ENCODE measurements around the gene STK32C.

DNA sequence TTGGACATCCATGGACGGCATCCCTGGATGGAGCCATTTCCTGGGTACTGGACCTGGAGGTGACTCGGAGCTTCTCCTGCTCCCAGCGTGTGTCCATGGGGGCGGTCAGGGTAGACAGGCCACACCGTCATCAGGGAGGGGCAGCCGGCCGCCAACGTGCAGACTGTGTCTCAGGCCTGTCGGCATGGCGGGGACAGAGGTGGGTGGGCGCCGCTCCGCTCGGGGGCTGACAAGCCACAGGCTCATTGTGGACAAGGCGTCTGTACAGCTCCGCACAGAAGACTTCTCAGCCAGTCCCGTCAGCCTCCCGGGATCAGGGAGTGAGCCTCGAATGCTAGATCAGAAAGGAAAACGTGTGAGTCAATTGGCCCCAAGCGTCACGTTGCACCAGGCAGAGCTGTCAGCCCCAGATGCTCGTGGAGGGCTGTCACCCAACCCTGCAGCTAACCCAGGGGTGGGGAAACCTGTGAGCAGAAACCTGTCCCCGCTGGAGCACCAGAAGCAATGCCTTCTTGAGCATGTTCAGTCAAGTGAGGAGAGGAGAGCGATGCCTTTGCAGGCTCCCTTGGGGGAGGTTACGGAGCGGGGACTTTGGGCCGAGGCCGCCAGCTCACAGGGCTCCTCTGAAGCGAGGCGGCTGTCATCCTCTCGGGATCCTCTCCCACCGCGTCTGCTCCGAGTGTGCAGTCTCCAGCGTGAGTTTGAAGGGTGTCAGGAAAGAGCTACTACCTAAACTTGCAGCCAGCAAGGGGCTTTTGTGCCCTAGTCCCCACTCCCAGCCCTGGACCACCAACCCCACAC lies 137.0 kb downstream of the STK32C start:
- TF ChIP-seq CTCF (IDR thresholded peaks at IDR 0.05) (no peak), POLR2AphosphoS5 (IDR thresholded peaks at IDR 0.05) (no peak), POLR2A (IDR thresholded peaks at IDR 0.05) (no peak), EP300 (IDR thresholded peaks at IDR 0.05) (no peak)

Data from suprapubic skin (tissue), 4 donors.